HEK293 (cell line): Measurements from ENCODE around the gene LIN37.

ENCODE experiments used
- HOXA7 ChIP-seq: sonication (generic); formaldehyde crosslinking; IDR thresholded peaks from 2 replicates; pipeline ENCODE4 v1.8.1; 2022; ENCODE audit warnings: missing genetic modification reagents, borderline replicate concordance
- IKZF3 ChIP-seq: fragments of 450-650 bp; IDR thresholded peaks from 2 replicates; pipeline ENCODE4 v1.5.0; 2018; ENCODE audit warnings: missing biosample characterization, mild to moderate bottlenecking, missing genetic modification characterization, moderate library complexity
- KLF16 ChIP-seq: fragments of 450-650 bp; formaldehyde crosslinking; IDR thresholded peaks from 2 replicates; pipeline ENCODE4 v1.5.1; 2017; ENCODE audit warnings: missing biosample characterization, missing genetic modification characterization
- KLF9 ChIP-seq: fragments of 450-650 bp; formaldehyde crosslinking; IDR thresholded peaks from 2 replicates; pipeline ENCODE4 v1.5.1; 2016; ENCODE audit warnings: missing biosample characterization, missing genetic modification characterization, low read depth
- PATZ1 ChIP-seq: fragments of 450-650 bp; formaldehyde crosslinking; IDR thresholded peaks from 2 replicates; pipeline ENCODE4 v1.5.1; 2016; ENCODE audit warnings: missing biosample characterization, missing genetic modification characterization
- PRDM1 ChIP-seq: fragments of 450-650 bp; formaldehyde crosslinking; IDR thresholded peaks from 2 replicates; pipeline ENCODE4; 2016; ENCODE audit warnings: missing biosample characterization, missing genetic modification characterization
- REPIN1 ChIP-seq: fragments of 450-650 bp; formaldehyde crosslinking; IDR thresholded peaks from 2 replicates; pipeline ENCODE4 v1.5.1; 2017; ENCODE audit warnings: missing biosample characterization, missing genetic modification characterization, low read depth
- TSHZ1 ChIP-seq: fragments of 450-650 bp; formaldehyde crosslinking; IDR thresholded peaks from 2 replicates; pipeline ENCODE4 v1.5.1; 2016; ENCODE audit warnings: missing biosample characterization, missing genetic modification characterization, borderline replicate concordance
- ZBTB10 ChIP-seq: fragments of 450-650 bp; formaldehyde crosslinking; IDR thresholded peaks from 2 replicates; pipeline ENCODE4 v1.5.1; 2016; ENCODE audit warnings: missing biosample characterization, missing genetic modification characterization
- ZBTB11 ChIP-seq: fragments of 450-650 bp; formaldehyde crosslinking; conservative IDR thresholded peaks from 2 replicates; pipeline ENCODE4 v1.5.1; 2016; ENCODE audit warnings: low read depth, missing biosample characterization, missing genetic modification characterization
- ZBTB20 ChIP-seq: fragments of 450-650 bp; formaldehyde crosslinking; IDR thresholded peaks from 2 replicates; pipeline ENCODE4 v1.5.1; 2016; ENCODE audit warnings: missing biosample characterization, missing genetic modification characterization
- ZEB2 ChIP-seq: fragments of 450-650 bp; formaldehyde crosslinking; IDR thresholded peaks from 2 replicates; pipeline ENCODE4 v1.5.1; 2016; ENCODE audit warnings: missing biosample characterization, missing genetic modification characterization
- ZNF114 ChIP-seq: fragments of 450-650 bp; formaldehyde crosslinking; IDR thresholded peaks from 2 replicates; pipeline ENCODE4 v1.5.0; 2017; ENCODE audit warnings: missing biosample characterization, missing genetic modification characterization
- ZNF155 ChIP-seq: fragments of 450-650 bp; formaldehyde crosslinking; IDR thresholded peaks from 2 replicates; pipeline ENCODE4 v1.5.1; 2016; ENCODE audit warnings: missing biosample characterization, missing genetic modification characterization
- ZNF174 ChIP-seq: fragments of 450-650 bp; formaldehyde crosslinking; IDR thresholded peaks from 2 replicates; pipeline ENCODE4 v1.5.0; 2017; ENCODE audit warnings: missing biosample characterization, mild to moderate bottlenecking, missing genetic modification characterization
- ZNF184 ChIP-seq: fragments of 450-650 bp; IDR thresholded peaks from 2 replicates; pipeline ENCODE4 v1.5.1; 2018; ENCODE audit warnings: missing biosample characterization, mild to moderate bottlenecking, missing genetic modification characterization
- ZNF214 ChIP-seq: fragments of 450-650 bp; formaldehyde crosslinking; IDR thresholded peaks from 2 replicates; pipeline ENCODE4 v1.5.1; 2017; ENCODE audit warnings: missing biosample characterization, mild to moderate bottlenecking, missing genetic modification characterization, borderline replicate concordance
- ZNF24 ChIP-seq: fragments of 450-650 bp; formaldehyde crosslinking; IDR thresholded peaks from 2 replicates; pipeline ENCODE4 v1.5.1; 2016; ENCODE audit warnings: missing biosample characterization, missing genetic modification characterization
- ZNF341 ChIP-seq: fragments of 450-650 bp; formaldehyde crosslinking; IDR thresholded peaks from 2 replicates; pipeline ENCODE4; 2016; ENCODE audit warnings: low read depth, missing biosample characterization, missing genetic modification characterization
- ZNF354C ChIP-seq: fragments of 450-650 bp; formaldehyde crosslinking; IDR thresholded peaks from 2 replicates; pipeline ENCODE4 v1.5.1; 2016; ENCODE audit warnings: missing biosample characterization, missing genetic modification characterization, low read depth, borderline replicate concordance
- ZNF433 ChIP-seq: fragments of 450-650 bp; formaldehyde crosslinking; IDR thresholded peaks from 2 replicates; pipeline ENCODE4 v1.5.1; 2016; ENCODE audit warnings: missing biosample characterization, missing genetic modification characterization, low read depth
- ZNF513 ChIP-seq: fragments of 450-650 bp; IDR thresholded peaks from 2 replicates; pipeline ENCODE4 v1.5.1; 2018; ENCODE audit warnings: missing biosample characterization, missing genetic modification characterization
- ZNF549 ChIP-seq: fragments of 450-650 bp; IDR thresholded peaks from 2 replicates; pipeline ENCODE4 v1.5.1; 2018; ENCODE audit warnings: missing biosample characterization, missing genetic modification characterization, mild to moderate bottlenecking, inconsistent platforms, moderate library complexity
- ZNF658 ChIP-seq: fragments of 450-650 bp; formaldehyde crosslinking; IDR thresholded peaks from 2 replicates; pipeline ENCODE4; 2016; ENCODE audit warnings: missing biosample characterization, missing genetic modification characterization
- ZNF792 ChIP-seq: fragments of 450-650 bp; formaldehyde crosslinking; IDR thresholded peaks from 2 replicates; pipeline ENCODE4 v1.5.1; 2016; ENCODE audit warnings: missing biosample characterization, missing genetic modification characterization
- ZNF830 ChIP-seq: fragments of 450-650 bp; IDR thresholded peaks from 2 replicates; pipeline ENCODE4 v1.5.0; 2018; ENCODE audit warnings: missing biosample characterization, missing genetic modification characterization, low read depth, mild to moderate bottlenecking, moderate library complexity
- ZNF843 ChIP-seq: fragments of 450-650 bp; formaldehyde crosslinking; IDR thresholded peaks from 2 replicates; pipeline ENCODE4 v1.5.1; 2016; ENCODE audit warnings: missing biosample characterization, missing genetic modification characterization

LIN37 gene

GRCh38 chr19:35745328-35746086, 2.9 kb upstream of the LIN37 start, which contains the start of the genes PSENEN and U2AF1L4 (continued):
- TF ChIP-seq TSHZ1 = no peak
- peak; percentile 84 for TF ChIP-seq KLF9 (tag by site-specific recombination)
- no peak for TF ChIP-seq ZNF658
- TF ChIP-seq ZNF341 (tag by site-specific recombination) = no peak
- no peak for TF ChIP-seq REPIN1 (tag by site-specific recombination)
- TF ChIP-seq ZNF843 = no peak; the same call in 1 of the 2 replicates
- TF ChIP-seq ZBTB20 (tag by site-specific recombination) = no peak
- 0 out of 2 replicates have a peak, but pooled peaks have one; percentile 22 for TF ChIP-seq ZBTB10
- TF ChIP-seq ZNF24 = no peak
- no peak for TF ChIP-seq KLF16
- peak; percentile 81 for TF ChIP-seq PATZ1
- 0 out of 2 replicates have a peak, but pooled peaks have one; percentile 17 for TF ChIP-seq ZEB2 (tag by site-specific recombination)
- TF ChIP-seq ZNF433 = no peak
- no peak for TF ChIP-seq ZNF155 (tag by site-specific recombination)
- peak; percentile 41 for TF ChIP-seq PRDM1 (tag by site-specific recombination)
- TF ChIP-seq ZBTB11 (tag by site-specific recombination) = peak; percentile 64
- no peak for TF ChIP-seq ZNF184 (tag by site-specific recombination)
- TF ChIP-seq ZNF549 = no peak
- TF ChIP-seq ZNF830 (tag by site-specific recombination) = no peak
- TF ChIP-seq ZNF513 (tag by site-specific recombination) = no peak
- no peak for TF ChIP-seq ZNF214 (tag by site-specific recombination)
- TF ChIP-seq ZNF174 (tag by site-specific recombination) = no peak
- TF ChIP-seq HOXA7 = no peak
- TF ChIP-seq ZNF114 (tag by site-specific recombination) = no peak
- TF ChIP-seq ZNF354C (tag by site-specific recombination) = no peak
- no peak for TF ChIP-seq ZNF792
- no peak for TF ChIP-seq IKZF3 (tag by site-specific recombination)
